ENCODE results near the gene HIVEP3.

HIVEP3 gene

GRCh38 chr1:41715441-41716095 lies 203.2 kb downstream of the HIVEP3 start:
- Mint-ChIP-seq H3K27me3 (ENCODE audit: low read depth) (peaks cover 6% of the 10 kb centered on the region), H3K4me1 (peaks cover 51% of the 10 kb centered on the region), H3K4me3 (no peak overlapping the region), H3K36me3 (ENCODE audit: low read depth) (no peaks in the 10 kb centered on the region), H3K27ac (peak overlapping the region in 1 of 3 experiments; percentile 49), H3K9me3 (no peaks in the 10 kb centered on the region)
- TF ChIP-seq CTCF (IDR thresholded peaks at IDR 0.05; ENCODE audit: unreplicated experiment in 3 of 3) = no peak

GRCh38 chr1:41714638-41715389 lies 203.9 kb downstream of the HIVEP3 start:
- H3K27me3 Mint-ChIP-seq (ENCODE audit: low read depth) = peaks cover 10% of the 10 kb centered on the region
- H3K36me3 Mint-ChIP-seq (ENCODE audit: low read depth) = no peaks in the 10 kb centered on the region
- TF ChIP-seq CTCF (IDR thresholded peaks at IDR 0.05; ENCODE audit: unreplicated experiment in 3 of 3) = no peak
- H3K4me3 Mint-ChIP-seq = no peak overlapping the region
- H3K27ac Mint-ChIP-seq = peak overlapping the region in 1 of 3 experiments; percentile 39
- peaks cover 51% of the 10 kb centered on the region for H3K4me1 Mint-ChIP-seq
- no peaks in the 10 kb centered on the region for H3K9me3 Mint-ChIP-seq

- Mint-ChIP-seq H3K36me3 (ENCODE audit: low read depth) (no peaks in the 10 kb centered on the region), H3K27me3 (ENCODE audit: low read depth) (peaks cover 14% of the 10 kb centered on the region), H3K9me3 (no peaks in the 10 kb centered on the region)
Observed at GRCh38 chr1:41713557-41714327, 205.0 kb downstream of the HIVEP3 start.

GRCh38 chr1:41713141-41713540 lies 205.6 kb downstream of the HIVEP3 start:
- TF ChIP-seq CTCF (IDR thresholded peaks at IDR 0.05; ENCODE audit: unreplicated experiment in 3 of 3) = no peak
- peaks cover 46% of the 10 kb centered on the region for H3K4me1 Mint-ChIP-seq
- no peaks in the 10 kb centered on the region for H3K36me3 Mint-ChIP-seq (ENCODE audit: low read depth)
- no peaks in the 10 kb centered on the region for H3K9me3 Mint-ChIP-seq
- H3K4me3 Mint-ChIP-seq = no peak overlapping the region
- H3K27me3 Mint-ChIP-seq (ENCODE audit: low read depth) = peaks cover 19% of the 10 kb centered on the region
- H3K27ac Mint-ChIP-seq = peak overlapping the region in 2 of 3 experiments; percentile 35 to 39

More at GRCh38 chr1:41713557-41714327, 205.0 kb downstream of the HIVEP3 start:
- TF ChIP-seq CTCF (IDR thresholded peaks at IDR 0.05; ENCODE audit: unreplicated experiment in 3 of 3) = no peak
- Mint-ChIP-seq H3K27ac (peak overlapping the region; percentile 35 to 58 (median 39)), H3K4me1 (peaks cover 47% of the 10 kb centered on the region), H3K4me3 (no peak overlapping the region)

- Mint-ChIP-seq H3K27me3 (ENCODE audit: low read depth) (peaks cover 19% of the 10 kb centered on the region), H3K36me3 (ENCODE audit: low read depth) (no peaks in the 10 kb centered on the region), H3K4me3 (no peak overlapping the region), H3K9me3 (no peaks in the 10 kb centered on the region), H3K4me1 (peaks cover 46% of the 10 kb centered on the region), H3K27ac (peak overlapping the region in 1 of 3 experiments; percentile 39)
- no peak for TF ChIP-seq CTCF (IDR thresholded peaks at IDR 0.05; ENCODE audit: unreplicated experiment in 3 of 3)
Observed at GRCh38 chr1:41712695-41713094, 206.0 kb downstream of the HIVEP3 start.

Measured in nephron (organoid).